ENCODE data around the gene ARRB1. TPM values are rescaled to one million over a fixed set of nuclear protein-coding genes. Genes with fewer than 3 reads are reported as not detected.

ARRB1 gene
- total RNA-seq, 1 experiment from 2014 or later: 90.1 TPM

GRCh38 chr11:75301131-75301530 lies 50.3 kb downstream of the ARRB1 start (continued):
- TF ChIP-seq CTCF (IDR thresholded peaks at IDR 0.05): no peak
- TF ChIP-seq JAZF1 (CRISPR knock-in tag; IDR thresholded peaks at IDR 0.05): no peak
- TF ChIP-seq MYBL2 (CRISPR knock-in tag; IDR thresholded peaks at IDR 0.05): no peak
- no peak for TF ChIP-seq NR2C2 (CRISPR knock-in tag; IDR thresholded peaks at IDR 0.05)
- no peak for TF ChIP-seq ERG (CRISPR knock-in tag; IDR thresholded peaks at IDR 0.05)

GRCh38 chr11:75298976-75299260 lies 52.5 kb downstream of the ARRB1 start:
- peaks cover 31% of the 10 kb centered on the region for H3K4me1 Mint-ChIP-seq
- ATAC-seq (no peak), DNase-seq (ENCODE audit: low spot score) (no peak)
- H3K27ac Mint-ChIP-seq: no peak overlapping the region
- H3K4me3 Mint-ChIP-seq: no peak overlapping the region
- CTCF ChIA-PET: no interaction called here
- POLR2A ChIA-PET: no interaction called here
- peaks cover 16% of the 10 kb centered on the region for H3K36me3 Mint-ChIP-seq
- TF ChIP-seq TEAD4 (CRISPR knock-in tag; IDR thresholded peaks at IDR 0.05): no peak
- no peak for TF ChIP-seq E2F1 (CRISPR knock-in tag; IDR thresholded peaks at IDR 0.05)
- no peak for TF ChIP-seq PREB (CRISPR knock-in tag; IDR thresholded peaks at IDR 0.05; ENCODE audit: borderline replicate concordance)
- no peak for TF ChIP-seq ZNF317 (CRISPR knock-in tag; IDR thresholded peaks at IDR 0.05; ENCODE audit: borderline replicate concordance, low read depth)
- no peaks in the 10 kb centered on the region for H3K27me3 Mint-ChIP-seq (ENCODE audit: low read depth)
- peaks cover 12% of the 10 kb centered on the region for H3K9me3 Mint-ChIP-seq

GRCh38 chr11:75298191-75298975 lies 53.1 kb downstream of the ARRB1 start:
- peaks cover 30% of the 10 kb centered on the region for H3K4me1 Mint-ChIP-seq
- no peak for DNase-seq (ENCODE audit: low spot score)
- H3K4me3 Mint-ChIP-seq: no peak overlapping the region
- peaks cover 12% of the 10 kb centered on the region for H3K9me3 Mint-ChIP-seq
- H3K36me3 Mint-ChIP-seq: peaks cover 16% of the 10 kb centered on the region
- no peaks in the 10 kb centered on the region for H3K27me3 Mint-ChIP-seq (ENCODE audit: low read depth)
- no peak for TF ChIP-seq E2F1 (CRISPR knock-in tag; IDR thresholded peaks at IDR 0.05)
- no peak for TF ChIP-seq NR2C2 (CRISPR knock-in tag; IDR thresholded peaks at IDR 0.05)
- no peak for TF ChIP-seq SMAD4 (CRISPR knock-in tag; IDR thresholded peaks at IDR 0.05)
- TF ChIP-seq ELF4 (CRISPR knock-in tag; IDR thresholded peaks at IDR 0.05; ENCODE audit: low read depth): no peak
- no peak for TF ChIP-seq FOXP1 (CRISPR knock-in tag; IDR thresholded peaks at IDR 0.05; ENCODE audit: borderline replicate concordance)
- ChIA-PET POLR2A (no interaction called here), CTCF (no interaction called here)
- ATAC-seq: no peak
- H3K27ac Mint-ChIP-seq: no peak overlapping the region

- Mint-ChIP-seq H3K27me3 (ENCODE audit: low read depth) (no peaks in the 10 kb centered on the region), H3K36me3 (peaks cover 16% of the 10 kb centered on the region), H3K27ac (peak overlapping the region; percentile 20; the same call in 1 of the 2 replicates), H3K4me3 (no peak overlapping the region), H3K9me3 (peaks cover 12% of the 10 kb centered on the region), H3K4me1 (peaks cover 31% of the 10 kb centered on the region)
- ChIA-PET POLR2A (no interaction called here), CTCF (interaction anchor here (0.7 kb wide), 2 partner anchors 14 to 46 kb away, joined by 3 to 4 read pairs; no protein-coding TSS in a partner anchor)
- TF ChIP-seq ZNF138 (CRISPR knock-in tag; conservative IDR thresholded peaks at IDR 0.05): no peak
- no peak for TF ChIP-seq HMGXB4 (CRISPR knock-in tag; IDR thresholded peaks at IDR 0.05)
- no peak for TF ChIP-seq JAZF1 (CRISPR knock-in tag; IDR thresholded peaks at IDR 0.05)
- TF ChIP-seq ETV6 (CRISPR knock-in tag; IDR thresholded peaks at IDR 0.05): no peak
- peak; percentile 28; the same call in 1 of the 2 replicates for TF ChIP-seq USF1 (CRISPR knock-in tag; IDR thresholded peaks at IDR 0.05)
- no peak for TF ChIP-seq NFYB (CRISPR knock-in tag; conservative IDR thresholded peaks at IDR 0.05; ENCODE audit: low read depth)
- TF ChIP-seq USF2 (CRISPR knock-in tag; IDR thresholded peaks at IDR 0.05): peak; percentile 76
- no peak for TF ChIP-seq ZNF416 (CRISPR knock-in tag; IDR thresholded peaks at IDR 0.05)
- no peak for TF ChIP-seq ELF4 (CRISPR knock-in tag; IDR thresholded peaks at IDR 0.05; ENCODE audit: low read depth)
- no peak for ATAC-seq
- DNase-seq (ENCODE audit: low spot score): no peak
Measured at GRCh38 chr11:75293903-75294302, 57.6 kb downstream of the ARRB1 start.
